ENCODE measurements around the gene FAHD2A.
"Not testable (repeated sequence)": the region's sequence is repeated elsewhere in the genome, so short reads cannot be mapped to it uniquely, and the experiment has no call there.

The FAHD2A gene

DNA sequence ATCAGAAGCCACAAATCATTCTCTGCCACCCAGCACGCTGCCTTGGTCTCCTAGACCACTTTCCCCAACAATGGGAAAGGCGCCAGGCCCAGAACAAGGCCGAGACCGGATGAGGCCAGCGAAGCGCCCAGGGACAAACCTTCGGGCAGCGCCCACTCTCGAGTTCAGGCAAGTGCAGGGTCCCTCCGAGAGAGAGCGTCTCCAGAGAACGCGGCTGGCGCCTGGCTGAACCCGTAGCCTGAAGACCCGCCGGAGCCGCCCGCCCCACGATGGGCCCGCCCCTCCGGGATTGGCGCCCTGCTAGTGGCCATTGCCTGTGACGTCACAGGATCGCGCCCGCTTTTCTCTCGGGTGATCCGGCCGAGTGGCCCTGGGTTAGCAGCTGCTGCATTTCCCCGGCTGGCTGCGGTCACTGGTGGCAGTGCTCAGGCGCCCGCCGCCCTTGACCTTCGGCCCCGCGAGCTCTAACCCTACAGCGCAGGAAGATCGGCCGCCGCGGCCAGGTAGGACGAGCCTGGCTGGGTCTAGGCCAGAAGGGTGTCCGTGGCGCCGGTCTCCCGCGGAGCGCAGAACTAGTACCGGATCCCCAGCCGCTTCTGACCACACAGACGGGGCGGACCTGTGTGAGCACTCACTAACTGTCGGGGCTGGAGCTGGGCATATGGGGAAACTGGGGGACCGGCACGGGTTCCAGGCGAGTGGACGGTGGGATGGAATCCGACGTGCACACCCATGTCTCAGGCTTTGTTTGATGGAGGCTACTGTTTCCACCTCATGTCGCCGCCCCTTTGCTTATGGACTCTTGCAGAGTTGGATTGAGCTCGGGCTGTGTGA lies at the start of gene FAHD2A:
TSS of gene FAHD2A (plus strand) at position 339 of the 834 bp plus-strand sequence. CDS start 2,851 bp downstream, outside the sequence.
- DNase-seq, result peak; percentile 96

GRCh38 chr2:95353055-95353575 lies 49.4 kb upstream of the FAHD2A start:
- no peak for DNase-seq

DNA sequence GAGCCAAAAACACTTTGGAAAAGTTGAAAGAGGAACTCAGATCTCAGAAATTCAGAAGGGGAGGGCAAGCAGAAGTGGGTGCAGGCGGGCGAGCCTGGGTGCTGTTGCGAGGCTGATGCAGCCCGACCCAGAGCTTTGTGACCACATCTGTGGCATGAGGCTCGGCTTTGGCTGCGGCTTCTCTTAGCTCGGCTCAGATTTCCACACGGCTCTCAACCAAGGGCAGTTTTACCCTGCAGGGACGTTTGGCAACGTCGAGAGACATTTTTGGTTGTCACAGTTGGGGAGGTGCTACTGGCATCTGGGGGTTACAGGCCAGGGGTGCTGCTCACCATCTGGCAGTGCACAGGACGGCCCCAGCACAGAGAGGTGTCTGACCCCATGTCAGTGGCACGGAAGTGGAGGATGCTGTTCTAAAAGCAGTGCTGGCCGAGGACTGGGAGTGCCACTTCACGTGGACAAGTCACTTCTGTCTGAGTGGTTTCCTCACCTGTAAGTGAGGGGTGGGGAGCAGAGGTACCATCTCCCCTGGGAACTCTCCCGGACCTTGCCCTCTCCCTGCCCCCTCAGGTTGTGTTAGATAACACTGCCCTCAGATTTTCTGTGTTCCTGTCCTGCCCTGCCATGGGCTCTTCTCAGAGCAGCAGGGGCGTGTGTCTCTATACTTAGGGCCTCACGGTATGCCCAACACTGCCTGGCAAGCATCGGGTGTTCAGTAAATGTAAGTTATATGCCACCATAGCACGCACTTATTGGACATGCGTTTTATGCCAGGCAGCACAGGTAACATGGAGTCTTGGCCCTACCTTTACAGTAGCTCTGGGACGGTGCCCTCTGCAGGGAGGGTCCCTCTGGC lies 48.7 kb upstream of the FAHD2A start:
- no peak for DNase-seq

DNA sequence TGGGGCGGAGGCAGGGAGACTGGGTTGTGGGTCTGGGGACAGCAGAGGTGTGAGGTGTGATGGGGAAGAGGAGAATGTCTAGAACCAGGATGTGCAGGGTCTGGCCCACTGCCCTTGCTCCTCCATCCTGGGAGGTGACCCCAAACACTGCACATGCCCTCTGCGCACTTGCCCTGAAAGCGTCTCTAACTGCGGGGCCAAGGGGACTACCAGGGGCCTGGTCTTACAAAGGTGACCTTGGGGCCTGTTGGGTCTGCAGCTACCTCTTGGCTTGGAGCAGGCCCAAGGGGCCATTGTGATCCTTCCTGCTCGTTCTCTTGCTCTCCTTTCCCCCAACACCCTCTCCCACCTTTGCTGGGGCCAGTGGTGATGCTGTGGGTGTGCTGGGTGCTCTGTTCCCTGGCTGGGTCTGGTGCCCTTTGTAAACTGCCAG lies 48.0 kb upstream of the FAHD2A start:
- no peak for DNase-seq

GRCh38 chr2:95354925-95355324 lies 47.6 kb upstream of the FAHD2A start:
- no peak for DNase-seq

GRCh38 chr2:95355486-95355885 lies 47.0 kb upstream of the FAHD2A start:
- DNase-seq, result not testable (repeated sequence)

DNA sequence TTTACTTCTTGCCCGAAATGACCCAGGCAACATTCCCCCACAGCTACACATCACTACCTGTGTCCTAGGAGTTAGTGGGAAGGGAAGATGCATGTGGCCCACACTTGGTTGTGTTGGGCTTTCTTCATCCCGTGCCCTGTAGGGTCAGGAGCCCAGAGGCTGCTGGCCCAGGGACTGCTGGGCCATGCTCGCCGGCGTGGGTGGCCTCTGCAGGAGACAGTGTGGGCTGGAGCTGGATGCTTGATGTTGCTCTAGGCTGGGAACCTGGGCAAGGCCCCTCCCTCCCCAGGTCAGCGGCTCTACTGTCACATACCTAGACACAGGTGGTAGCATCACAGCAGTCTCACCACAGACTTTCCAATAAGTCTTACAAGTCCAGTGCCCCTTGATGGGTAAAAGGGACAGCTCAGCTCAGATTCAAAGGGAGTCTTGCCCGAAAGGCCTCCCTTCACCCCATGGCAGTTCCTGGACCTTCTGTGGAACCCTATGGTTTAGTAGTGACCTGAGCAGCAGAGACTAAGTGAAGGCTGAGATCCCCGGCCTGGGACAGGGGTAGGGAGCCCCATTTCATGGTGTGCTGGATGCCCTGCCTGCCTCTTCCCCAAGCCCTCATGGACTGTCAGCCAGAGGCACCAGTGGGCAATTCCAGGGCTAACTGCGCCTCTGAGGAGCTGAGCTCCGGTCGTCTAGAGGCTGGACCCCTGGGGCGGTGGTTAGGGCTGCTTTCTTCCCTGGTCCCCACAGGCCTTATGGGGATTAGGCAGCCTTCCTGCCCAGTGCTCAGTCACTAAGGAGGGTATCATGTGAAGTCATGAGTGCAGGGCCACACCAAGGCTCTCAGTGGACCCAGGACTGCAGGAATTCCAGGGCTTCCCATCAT lies 45.4 kb upstream of the FAHD2A start:
- DNase-seq, result no peak

DNA sequence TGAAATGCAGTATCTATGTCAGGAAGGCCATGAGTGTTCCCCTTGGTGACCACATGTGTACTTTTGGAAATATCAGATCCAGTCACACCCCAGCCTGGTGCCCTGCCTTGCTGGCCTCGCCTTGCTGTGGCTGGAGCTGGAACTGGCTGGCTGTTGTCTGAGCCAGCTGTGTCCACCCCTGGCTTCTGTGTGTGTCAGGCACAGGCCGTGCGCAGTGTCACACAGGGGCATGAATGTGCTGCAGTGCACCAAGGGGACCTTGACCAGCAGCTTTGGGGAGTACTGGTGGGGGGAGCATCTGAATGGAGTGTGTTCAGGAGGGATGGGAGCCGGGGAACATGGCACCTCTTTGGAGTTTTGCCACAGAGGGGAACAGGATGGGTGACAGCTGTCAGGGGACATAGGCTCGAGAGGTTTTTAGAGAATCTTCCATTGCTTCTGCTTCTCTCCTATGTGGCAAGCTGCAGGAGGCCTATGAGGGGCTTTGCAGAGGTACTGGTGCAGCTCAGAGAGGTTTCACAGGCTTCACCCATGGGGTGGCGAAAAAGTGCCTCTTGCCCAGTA lies 44.7 kb upstream of the FAHD2A start:
- no peak for DNase-seq

DNA sequence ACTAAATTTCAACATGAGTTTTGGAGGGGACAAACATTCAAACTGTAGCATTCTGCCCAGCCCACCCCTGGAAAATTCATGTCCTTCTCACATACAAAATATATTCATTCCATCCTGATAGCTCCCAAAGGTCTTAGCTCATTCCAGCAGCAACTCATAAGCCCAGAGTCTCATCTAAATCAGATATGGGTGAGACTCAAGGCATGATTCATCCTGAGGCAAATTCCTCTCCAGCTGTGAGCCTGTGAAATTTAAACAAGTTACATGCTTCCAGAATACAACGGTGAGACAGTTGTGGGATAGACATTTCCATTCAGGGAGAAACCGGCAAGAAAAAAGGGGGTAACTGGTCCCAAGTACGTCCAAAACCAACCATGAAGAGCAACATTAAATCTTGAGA lies 43.5 kb upstream of the FAHD2A start:
- DNase-seq, result no peak

GRCh38 chr2:95359501-95359930 lies 43.0 kb upstream of the FAHD2A start:
- no peak for DNase-seq

DNA sequence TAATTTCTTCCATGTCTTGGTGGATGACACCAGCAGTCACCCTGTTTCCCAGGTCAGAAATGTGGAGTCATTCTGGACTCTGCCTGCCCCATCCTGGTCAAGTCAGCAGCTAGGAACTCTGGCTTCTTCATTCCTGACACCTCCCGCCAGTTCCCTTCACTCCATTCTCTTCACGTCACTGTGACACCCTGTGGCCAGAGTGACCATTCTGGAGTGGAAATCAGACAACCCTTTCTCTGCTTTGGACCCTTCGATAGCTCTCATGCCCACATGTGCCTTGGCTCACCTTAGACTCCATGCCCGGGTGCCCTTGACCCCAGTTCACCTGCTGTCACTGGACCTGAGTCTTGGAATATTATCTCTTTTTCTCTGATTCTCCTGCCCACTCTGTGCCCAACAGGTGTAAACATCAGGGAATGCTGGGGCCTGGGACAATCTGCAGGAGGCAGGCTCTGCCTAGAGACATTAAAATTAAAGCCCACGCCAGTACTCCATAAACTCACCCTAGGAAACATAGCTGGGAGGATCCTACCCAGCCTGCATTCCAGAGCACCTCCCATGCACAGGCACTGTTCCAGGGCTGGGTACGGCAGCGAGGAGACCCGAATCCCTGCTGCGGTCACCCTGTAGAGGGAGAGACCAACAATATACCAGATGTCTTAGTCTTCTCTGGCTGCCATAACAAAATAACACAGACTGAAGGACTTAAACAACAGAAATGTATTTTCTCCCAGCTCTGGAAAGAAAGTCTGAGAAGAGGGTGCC lies 41.1 kb upstream of the FAHD2A start:
- no peak for DNase-seq

DNA sequence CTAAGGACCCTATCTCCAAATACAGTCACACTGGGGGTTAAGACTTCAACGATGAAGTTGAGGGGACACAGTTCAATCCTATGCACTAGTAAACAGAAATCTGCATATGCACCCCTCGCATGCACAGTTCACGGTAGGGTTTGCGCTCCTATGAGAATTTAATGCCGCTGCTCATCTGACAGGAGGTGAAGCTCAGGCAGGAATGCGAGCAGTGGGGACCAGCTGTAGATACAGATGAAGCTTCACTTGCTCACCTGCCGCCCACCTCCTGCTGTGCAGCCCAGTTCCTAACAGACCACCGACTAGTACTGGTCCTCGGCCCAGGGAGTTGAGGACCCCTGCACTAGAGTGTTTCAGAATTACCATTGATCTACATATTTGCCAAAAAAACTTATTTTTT lies 40.0 kb upstream of the FAHD2A start:
- no peak for DNase-seq

DNA sequence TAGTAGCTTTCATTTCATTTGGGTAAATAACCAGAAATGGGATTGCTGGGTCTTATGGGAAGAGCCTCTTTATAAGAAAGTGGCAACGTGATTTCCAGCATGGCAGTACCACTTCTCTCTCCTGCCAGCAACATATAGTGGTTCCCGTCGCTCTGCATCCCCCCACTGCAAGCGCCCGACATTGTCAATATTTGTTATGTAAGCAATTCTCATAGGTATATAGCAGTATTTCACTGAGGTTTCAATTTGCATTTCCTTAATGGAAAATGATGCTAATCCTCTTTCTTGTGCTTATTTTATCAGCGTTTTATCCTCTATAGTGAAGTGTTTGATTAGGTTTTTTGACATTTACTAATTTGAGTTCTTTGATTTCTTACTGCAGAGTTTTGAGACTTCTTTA lies 36.0 kb upstream of the FAHD2A start:
- DNase-seq, result no peak

DNA sequence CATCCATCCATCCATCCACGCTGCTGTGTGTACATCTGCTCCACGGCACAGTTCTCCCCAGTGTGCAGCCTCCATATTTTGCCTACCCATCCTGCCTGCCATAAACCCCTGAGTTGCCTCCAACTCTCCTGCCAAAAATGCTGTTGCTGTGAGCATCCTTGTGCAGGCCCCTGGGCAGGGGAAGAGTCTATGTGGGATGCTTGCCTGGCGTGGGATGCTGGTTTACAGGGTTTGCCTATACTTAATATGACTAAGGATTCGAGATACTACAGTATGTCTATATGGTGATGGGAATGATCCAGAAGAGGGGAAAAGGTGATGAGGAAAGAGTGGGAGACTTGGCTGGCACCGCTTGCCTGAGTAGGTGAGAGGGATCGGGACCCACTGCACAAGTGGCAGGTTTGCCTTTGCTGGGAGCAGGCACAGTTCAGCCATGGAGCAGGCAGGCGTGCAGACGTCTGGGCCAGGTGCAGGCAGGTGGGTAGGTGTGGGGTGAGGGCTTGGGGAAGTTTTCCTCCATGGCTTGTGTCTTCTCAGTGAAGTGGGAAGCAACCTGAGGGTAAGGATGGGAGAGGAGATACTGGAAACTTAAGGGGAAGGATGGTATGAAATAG lies 30.2 kb upstream of the FAHD2A start:
- no peak for DNase-seq

DNA sequence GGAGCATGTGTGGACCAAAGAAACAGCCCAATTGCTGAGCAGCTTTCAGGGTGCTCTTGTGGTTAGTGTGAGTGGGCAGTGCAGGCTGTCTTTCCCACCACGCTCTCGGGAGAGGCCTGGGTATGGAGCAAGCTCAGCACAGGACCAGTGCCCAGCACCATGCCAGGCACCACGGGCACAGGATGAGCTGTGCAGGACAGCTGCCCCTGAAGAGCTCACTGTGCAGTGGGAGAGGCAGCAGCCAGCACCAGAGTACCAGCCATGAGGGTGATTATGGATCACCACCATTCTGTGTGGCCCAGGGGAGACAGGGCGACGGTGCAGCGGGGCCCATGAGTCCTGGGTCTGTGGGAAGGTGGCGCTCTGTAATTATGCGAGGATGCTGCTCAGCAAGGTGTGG lies 29.7 kb upstream of the FAHD2A start:
- no peak for DNase-seq

- DNase-seq, result no peak
Observed at GRCh38 chr2:95374029-95374428, 28.5 kb upstream of the FAHD2A start.

DNA sequence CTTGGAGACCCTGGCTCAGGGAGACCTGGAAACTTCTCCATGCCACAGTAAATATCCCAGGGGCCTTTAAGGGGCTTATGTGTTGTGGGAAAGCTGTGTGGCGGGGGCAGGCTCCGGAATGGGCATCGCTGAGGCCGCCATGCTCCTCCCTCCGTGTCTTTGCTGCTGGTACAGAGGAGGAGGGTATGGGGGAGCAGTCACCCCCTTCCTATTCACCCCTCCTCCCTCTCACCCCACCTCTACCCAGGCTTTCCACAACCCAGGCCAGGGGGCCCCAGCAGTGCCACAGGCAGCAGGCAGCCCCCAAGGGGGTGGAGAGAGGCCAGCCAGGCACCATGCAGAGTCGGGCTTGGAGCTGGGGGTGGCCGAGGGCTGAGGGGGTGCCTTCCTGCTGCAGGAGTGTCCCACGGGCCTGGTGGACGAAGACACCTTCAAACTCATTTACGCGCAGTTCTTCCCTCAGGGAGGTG lies 28.0 kb upstream of the FAHD2A start:
- no peak for DNase-seq

DNA sequence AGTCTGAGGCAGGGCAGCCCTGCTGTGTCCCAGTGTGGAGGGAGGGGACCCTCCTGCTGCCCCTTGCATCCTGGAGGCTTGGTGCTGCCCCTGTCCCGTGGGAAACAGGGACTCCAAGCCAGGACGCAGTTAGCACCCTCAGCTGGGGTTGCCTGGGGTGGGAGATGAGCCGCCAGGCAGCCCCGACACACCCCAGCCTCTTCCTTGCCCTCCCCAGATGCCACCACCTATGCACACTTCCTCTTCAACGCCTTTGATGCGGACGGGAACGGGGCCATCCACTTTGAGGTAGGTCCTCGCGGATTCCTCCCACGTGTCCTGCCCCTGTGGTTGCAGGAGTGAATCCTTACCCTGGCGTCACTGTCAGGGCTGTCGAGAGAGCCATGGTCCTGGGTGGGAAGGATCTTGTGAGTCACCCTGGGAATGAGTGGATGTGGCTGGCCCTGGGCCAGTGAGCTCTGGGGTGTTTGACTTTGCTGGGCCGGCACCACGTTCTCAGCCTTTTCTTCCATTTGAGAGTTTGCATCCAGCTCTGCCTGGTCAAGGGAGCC lies 27.5 kb upstream of the FAHD2A start:
- no peak for DNase-seq

- no peak for DNase-seq
Observed at GRCh38 chr2:95375532-95376150, 26.9 kb upstream of the FAHD2A start.

Measured in activated CD8-positive, alpha-beta memory T cell treated with anti-CD3 and anti-CD28 coated beads, Interleukin-2, amount 50 U/mL, for 4 hours (primary cell).